GM23248 (cell line): Measurements from ENCODE around the gene KLHDC4.

ENCODE experiments used
- EZH2 ChIP-seq: fragments of 200-600 bp; sonication (generic); IDR thresholded peaks from 2 replicates; pipeline ENCODE4 v1.6.1; 2018; ENCODE audit warnings: antibody characterized with exemption, mild to moderate bottlenecking; ENCODE audit not compliant: insufficient read depth, poor library complexity, severe bottlenecking
- EZH2phosphoT487 ChIP-seq: fragments of 200-600 bp; sonication (generic); IDR thresholded peaks from 2 replicates; pipeline ENCODE4 v1.6.1; 2018; ENCODE audit warnings: antibody characterized with exemption, moderate library complexity, mild to moderate bottlenecking, low read depth; ENCODE audit not compliant: insufficient read depth

GRCh38 chr16:87778476-87778829 lies 12.7 kb upstream of the KLHDC4 start:
- TF ChIP-seq EZH2: no peak
- no peak for TF ChIP-seq EZH2phosphoT487
